Omental fat pad (tissue), 4 donors: ENCODE results near the gene FLT1. TPM values are rescaled to one million over a fixed set of nuclear protein-coding genes. Genes with fewer than 3 reads are reported as not detected.

Source experiments
- ATAC-seq: fragments of 150-250 bp; one replicate; pipeline ENCODE4 v1.9.1; 2016; ENCODE audit warnings: mild to moderate bottlenecking, moderate library complexity; ENCODE audit not compliant: low FRiP score
- DNase-seq: peaks from one replicate; pipeline ENCODE4 v3.0.0-alpha.2; 2019; ENCODE audit warnings: low spot score
- total RNA-seq, 4 donors: library from RNA; depleted of rRNA; stranded (reverse); fragments of >200 nt; gene quantifications; one replicate each; pipeline ENCODE4 v1.1.0, GENCODE V29; 2016
- TF ChIP-seq, protein P1 (sequence below), 3 donors: fragments of 450-650 bp; IDR thresholded peaks; one replicate each; pipeline ENCODE4 v1.5.1; 2016 to 2017; ENCODE audit warnings: antibody characterized with exemption in 3 of 3, mild to moderate bottlenecking in 3 of 3, moderate library complexity in 2 of 3

FLT1 gene
- total RNA-seq, 4 donors from 2014 or later = 24.8 to 210 (median 65.7) TPM

DNA sequence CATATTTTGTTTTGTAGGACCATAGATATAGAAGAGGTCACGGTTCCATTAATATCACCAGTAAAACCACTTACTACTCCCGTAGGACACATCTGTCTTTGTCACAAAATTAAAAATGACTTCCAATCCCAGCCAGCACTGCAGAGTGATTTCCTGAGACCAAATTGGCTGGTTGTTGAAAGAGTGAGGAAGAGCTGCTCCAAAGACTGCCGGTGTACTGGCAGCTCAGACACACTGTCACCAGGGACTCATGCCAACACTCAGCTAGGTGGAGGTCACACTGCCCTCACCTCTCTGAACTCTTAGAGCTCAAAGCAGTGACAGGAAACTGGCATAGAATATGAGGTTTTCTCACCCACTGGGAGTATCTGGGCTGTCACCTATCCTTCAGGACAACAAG, 52.1 kb downstream of the FLT1 start:
- ATAC-seq (no peak), DNase-seq (no peak)
- TF ChIP-seq, protein P1, sequence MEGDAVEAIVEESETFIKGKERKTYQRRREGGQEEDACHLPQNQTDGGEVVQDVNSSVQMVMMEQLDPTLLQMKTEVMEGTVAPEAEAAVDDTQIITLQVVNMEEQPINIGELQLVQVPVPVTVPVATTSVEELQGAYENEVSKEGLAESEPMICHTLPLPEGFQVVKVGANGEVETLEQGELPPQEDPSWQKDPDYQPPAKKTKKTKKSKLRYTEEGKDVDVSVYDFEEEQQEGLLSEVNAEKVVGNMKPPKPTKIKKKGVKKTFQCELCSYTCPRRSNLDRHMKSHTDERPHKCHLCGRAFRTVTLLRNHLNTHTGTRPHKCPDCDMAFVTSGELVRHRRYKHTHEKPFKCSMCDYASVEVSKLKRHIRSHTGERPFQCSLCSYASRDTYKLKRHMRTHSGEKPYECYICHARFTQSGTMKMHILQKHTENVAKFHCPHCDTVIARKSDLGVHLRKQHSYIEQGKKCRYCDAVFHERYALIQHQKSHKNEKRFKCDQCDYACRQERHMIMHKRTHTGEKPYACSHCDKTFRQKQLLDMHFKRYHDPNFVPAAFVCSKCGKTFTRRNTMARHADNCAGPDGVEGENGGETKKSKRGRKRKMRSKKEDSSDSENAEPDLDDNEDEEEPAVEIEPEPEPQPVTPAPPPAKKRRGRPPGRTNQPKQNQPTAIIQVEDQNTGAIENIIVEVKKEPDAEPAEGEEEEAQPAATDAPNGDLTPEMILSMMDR (IDR thresholded peaks at IDR 0.05) = no peak

DNA sequence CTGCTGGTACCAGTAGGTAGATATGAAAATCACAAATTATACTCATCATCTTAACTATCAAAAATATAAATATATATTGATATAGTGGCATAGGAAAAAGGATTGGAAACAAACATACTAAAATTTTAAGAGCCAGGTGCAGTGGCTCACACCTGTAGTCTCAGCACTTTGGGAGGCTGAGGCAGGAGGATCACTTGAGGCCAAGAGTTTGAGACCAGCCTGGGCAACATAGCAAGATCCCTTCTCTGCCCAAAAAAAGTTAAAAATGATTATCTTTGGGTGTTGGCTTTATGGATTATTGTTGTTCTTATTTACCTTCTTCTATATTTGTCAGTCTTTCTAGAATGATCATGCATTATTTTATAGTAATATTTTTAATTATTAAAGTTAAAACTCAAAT, 53.4 kb downstream of the FLT1 start:
- no peak for DNase-seq
- TF ChIP-seq, protein P1 (IDR thresholded peaks at IDR 0.05) = no peak
- ATAC-seq = no peak

DNA sequence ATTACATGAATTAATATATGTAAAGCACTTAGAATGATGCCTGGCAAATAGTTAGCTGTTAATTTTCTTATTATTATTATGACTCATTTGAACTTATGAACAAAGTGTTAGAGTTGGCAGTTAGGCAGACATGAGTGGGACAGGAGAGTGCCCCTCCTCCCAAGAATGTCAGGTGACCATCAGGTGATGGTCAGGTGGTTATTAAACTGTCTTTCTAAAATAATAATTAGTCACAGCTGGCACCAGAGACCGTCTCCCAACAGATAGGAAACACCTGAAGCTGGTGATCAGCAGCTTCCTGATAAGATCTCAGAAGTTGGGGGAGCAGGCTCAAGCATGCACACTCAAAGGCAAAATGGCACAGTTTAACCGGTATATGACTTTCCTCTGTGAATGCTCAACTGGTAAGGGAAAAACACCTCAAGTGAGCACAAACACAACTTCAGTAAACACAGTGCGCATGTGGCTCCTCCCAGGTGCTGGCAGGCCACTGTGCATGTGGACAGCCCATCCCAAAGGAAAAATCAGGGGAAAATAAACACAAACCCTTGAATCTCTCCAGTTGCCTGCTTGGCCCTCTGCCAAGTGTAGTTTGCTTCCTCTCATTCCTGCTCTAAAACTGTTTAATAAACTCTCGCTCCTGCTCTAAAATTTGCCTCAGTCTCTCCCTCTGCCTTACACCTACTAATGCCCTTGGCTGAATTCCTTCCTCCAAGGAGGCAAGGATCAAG, 54.0 kb downstream of the FLT1 start:
- no peak for DNase-seq
- TF ChIP-seq, protein P1 (IDR thresholded peaks at IDR 0.05) = no peak
- ATAC-seq = no peak

DNA sequence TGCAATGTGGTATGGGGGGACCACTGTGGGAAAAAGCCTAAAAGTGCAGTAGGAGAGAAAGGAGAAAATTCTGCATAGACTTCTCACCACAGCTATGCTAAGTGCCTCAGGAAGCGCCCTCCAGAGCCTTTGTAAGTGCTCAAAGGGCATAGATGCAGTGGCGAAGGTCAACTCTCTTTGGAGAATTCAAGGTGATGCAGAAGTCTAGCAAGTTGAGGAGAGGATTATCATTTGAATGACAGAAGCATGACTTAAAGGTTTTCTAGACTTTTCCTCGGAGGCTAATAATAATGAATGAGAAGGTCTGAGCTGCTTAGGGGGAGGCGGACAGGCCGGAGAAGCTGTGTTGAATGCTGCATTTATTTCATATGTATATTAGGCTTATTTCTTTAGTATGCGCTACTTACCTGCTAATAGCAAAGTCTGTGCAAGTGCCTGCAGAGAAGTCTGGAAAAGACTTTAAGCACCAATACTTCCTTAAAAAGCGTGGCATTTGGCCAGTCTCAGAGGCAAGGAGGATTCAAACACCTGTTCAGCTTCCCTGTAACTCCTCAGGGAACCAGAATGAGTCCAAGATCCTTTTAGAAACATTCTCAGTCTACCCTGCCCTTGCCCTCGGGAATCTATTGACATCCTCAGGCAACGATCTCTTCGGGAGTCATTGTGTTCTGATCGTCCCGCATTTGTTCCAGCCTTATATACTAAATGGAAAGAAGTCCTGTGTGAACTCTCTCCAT, 56.2 kb downstream of the FLT1 start:
- ATAC-seq (no peak), DNase-seq (no peak)
- TF ChIP-seq, protein P1 (IDR thresholded peaks at IDR 0.05) = no peak

DNA sequence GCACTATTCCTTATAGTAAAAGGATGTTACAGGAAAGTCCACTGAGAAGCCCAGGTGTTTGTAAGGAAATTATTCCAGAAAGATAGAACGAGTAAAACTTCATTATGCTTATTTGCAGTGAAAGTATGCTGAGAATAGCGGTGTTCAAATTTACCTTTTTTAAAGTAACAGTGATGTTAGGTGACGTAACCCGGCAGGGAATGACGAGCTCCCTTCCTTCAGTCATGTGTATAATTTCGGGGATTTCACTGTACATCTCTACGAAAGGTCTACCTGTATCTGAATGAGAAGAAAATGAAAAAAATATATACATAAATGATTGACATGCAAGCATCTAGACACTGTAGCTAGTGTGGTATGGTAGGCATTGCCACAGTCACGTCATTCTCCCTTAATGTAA, 56.9 kb downstream of the FLT1 start:
- TF ChIP-seq, protein P1 (IDR thresholded peaks at IDR 0.05) = no peak
- no peak for ATAC-seq
- DNase-seq = no peak

DNA sequence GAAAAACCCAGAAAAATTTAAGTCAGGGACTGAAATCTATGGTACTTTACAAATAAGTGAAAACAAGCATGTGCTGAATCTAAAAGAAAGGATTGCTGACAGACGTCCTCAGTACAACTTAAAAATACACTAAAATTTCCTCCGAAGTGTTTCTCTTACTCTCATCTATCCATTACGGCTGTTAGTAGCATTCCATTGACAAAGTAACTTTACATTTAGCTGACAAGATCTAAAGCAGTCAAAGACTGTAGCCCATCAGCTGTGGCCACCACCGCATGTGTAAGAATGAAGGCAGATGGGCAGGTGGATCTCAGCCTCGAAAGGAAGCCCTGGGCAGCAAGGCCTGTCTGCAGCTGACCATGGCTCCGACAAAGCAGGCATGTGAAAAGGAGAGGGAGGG, 59.0 kb downstream of the FLT1 start:
- TF ChIP-seq, protein P1 (IDR thresholded peaks at IDR 0.05) = no peak
- no peak for ATAC-seq
- no peak for DNase-seq

DNA sequence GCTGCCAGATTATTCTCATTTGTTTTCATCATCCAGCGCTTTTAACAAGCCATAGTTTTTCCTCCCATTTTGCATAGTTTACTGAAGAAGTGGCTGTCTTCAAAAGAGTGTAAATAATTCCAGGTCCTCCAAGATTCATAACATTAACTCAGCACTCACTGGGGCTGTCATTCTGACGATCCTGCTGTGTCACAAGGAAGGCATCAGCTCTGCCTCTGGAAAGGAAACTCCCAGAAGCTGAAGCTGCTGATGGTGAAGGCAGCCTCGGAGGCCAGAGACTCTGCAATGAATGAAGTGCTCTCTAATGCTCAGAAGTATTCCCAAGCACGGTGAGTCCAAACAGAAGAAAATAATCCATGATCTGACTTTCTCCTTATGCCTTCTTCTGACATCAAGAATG, 60.0 kb downstream of the FLT1 start:
- DNase-seq (no peak), ATAC-seq (no peak)
- TF ChIP-seq, protein P1 (IDR thresholded peaks at IDR 0.05) = no peak
